ENCODE measurements around the gene SLC25A21. TPM values are rescaled to one million over a fixed set of nuclear protein-coding genes. Genes with fewer than 3 reads are reported as not detected.

The SLC25A21 gene
- total and polyA plus RNA-seq, 10 of the 15 experiments (the other 5 are each of a cell fraction or from before 2014, with no cell fraction given), result 0.06 to 0.72 (median 0.17) TPM; not detected in 3

DNA sequence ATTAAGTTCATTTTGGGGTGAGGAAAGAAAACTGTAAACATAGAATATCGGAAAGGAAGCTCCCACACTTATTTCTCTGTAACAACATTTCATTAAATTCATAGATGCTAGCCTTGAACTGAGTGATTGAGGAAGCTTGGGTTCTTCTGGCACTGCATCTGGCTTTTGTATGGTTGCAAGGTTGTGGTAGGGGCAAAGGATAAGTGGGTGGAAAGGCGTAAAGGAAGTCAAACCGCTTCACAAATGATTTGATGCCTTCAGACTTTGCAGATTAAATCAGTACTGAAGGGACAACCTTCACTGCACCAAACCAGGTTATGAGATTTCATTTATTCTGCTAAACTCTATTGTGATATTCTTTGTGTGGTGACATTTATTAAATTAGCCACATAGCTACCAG is 538.8 kb downstream of the SLC25A21 start:
- H2AFZ ChIP-seq (ENCODE audit: control insufficient read depth, low read depth, low read length), result no peak overlapping the region
- no peak for ATAC-seq
- H3K27ac ChIP-seq (ENCODE audit: control insufficient read depth, insufficient read depth), result no peak overlapping the region
- H3K79me2 ChIP-seq (ENCODE audit: control insufficient read depth, insufficient read depth, low read length), result no peaks in the 10 kb centered on the region
- ChIA-PET POLR2A (no interaction called here), CTCF (no interaction called here), RAD21 (ENCODE audit: unreplicated experiment) (no interaction called here), SMC1A (ENCODE audit: uncharacterized antibody, unreplicated experiment) (no interaction called here)
- H3K9ac ChIP-seq (ENCODE audit: control insufficient read depth, insufficient read depth, low read length), result no peak overlapping the region
- WGBS (ENCODE audit: insufficient coverage, insufficient replicate concordance, low lambda C conversion rate, missing lambda C conversion rate), result 38% methylated on average over 3 of the region's 3 CpGs
- no peak overlapping the region for H3K4me2 ChIP-seq (ENCODE audit: control insufficient read depth, insufficient read depth)
- no peak for FAIRE-seq
- no peaks in the 10 kb centered on the region for H3K36me3 ChIP-seq (ENCODE audit: control insufficient read depth in 2 of 2, insufficient read depth in 2 of 2, low read length in 1 of 2)
- intact Hi-C loops (cut with micrococcal nuclease; ENCODE audit: unreplicated experiment), result no loop called here
- no peaks in the 10 kb centered on the region for H3K27me3 ChIP-seq (replicated peaks in 1 of 2; ENCODE audit: control insufficient read depth in 2 of 2, insufficient read depth in 2 of 2, low read length in 1 of 2)
- BruUV-seq (replicated peaks), result no TSS peak
- no peaks in the 10 kb centered on the region; the same call in 2 of the 3 replicates for H3K9me3 ChIP-seq (replicated peaks; ENCODE audit: control insufficient read depth, insufficient read depth, low read length)
- no peaks in the 10 kb centered on the region for H3K4me1 ChIP-seq (ENCODE audit: control insufficient read depth, insufficient read depth, low read length)
- no peak overlapping the region for H3K4me3 ChIP-seq
- DNase-seq (ENCODE audit: low read depth, low spot score), result no peak
- H4K20me1 ChIP-seq (ENCODE audit: control insufficient read depth, insufficient read depth), result no peaks in the 10 kb centered on the region
- in situ Hi-C loops (cut with MboI), result no loop called here
- TF ChIP-seq TARDBP (IDR thresholded peaks at IDR 0.05; ENCODE audit: borderline replicate concordance) (no peak), STAT3 (IDR thresholded peaks at IDR 0.05; ENCODE audit: low read depth, low read length) (no peak), WRNIP1 (IDR thresholded peaks at IDR 0.05; ENCODE audit: borderline replicate concordance, low read depth, low read length) (no peak), RBBP5 (conservative IDR thresholded peaks at IDR 0.05) (no peak), MEF2A (IDR thresholded peaks at IDR 0.05; ENCODE audit: insufficient read depth, low read depth, low read length) (no peak), GATAD2B (conservative IDR thresholded peaks at IDR 0.05; ENCODE audit: low read depth) (no peak), CREB1 (IDR thresholded peaks at IDR 0.05; ENCODE audit: low read depth) (no peak), ZZZ3 (IDR thresholded peaks at IDR 0.05; ENCODE audit: control insufficient read depth, insufficient read length, low read depth) (no peak), BACH1 (IDR thresholded peaks at IDR 0.05; ENCODE audit: borderline replicate concordance) (no peak), STAT1 (conservative IDR thresholded peaks at IDR 0.05) (no peak), IKZF1 (conservative IDR thresholded peaks at IDR 0.05) (no peak)
- TF ChIP-seq, protein P1, sequence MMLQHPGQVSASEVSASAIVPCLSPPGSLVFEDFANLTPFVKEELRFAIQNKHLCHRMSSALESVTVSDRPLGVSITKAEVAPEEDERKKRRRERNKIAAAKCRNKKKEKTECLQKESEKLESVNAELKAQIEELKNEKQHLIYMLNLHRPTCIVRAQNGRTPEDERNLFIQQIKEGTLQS (IDR thresholded peaks at IDR 0.05; ENCODE audit: borderline replicate concordance, extremely low read depth, low read depth, low read length), result no peak
- TF ChIP-seq, protein P2, sequence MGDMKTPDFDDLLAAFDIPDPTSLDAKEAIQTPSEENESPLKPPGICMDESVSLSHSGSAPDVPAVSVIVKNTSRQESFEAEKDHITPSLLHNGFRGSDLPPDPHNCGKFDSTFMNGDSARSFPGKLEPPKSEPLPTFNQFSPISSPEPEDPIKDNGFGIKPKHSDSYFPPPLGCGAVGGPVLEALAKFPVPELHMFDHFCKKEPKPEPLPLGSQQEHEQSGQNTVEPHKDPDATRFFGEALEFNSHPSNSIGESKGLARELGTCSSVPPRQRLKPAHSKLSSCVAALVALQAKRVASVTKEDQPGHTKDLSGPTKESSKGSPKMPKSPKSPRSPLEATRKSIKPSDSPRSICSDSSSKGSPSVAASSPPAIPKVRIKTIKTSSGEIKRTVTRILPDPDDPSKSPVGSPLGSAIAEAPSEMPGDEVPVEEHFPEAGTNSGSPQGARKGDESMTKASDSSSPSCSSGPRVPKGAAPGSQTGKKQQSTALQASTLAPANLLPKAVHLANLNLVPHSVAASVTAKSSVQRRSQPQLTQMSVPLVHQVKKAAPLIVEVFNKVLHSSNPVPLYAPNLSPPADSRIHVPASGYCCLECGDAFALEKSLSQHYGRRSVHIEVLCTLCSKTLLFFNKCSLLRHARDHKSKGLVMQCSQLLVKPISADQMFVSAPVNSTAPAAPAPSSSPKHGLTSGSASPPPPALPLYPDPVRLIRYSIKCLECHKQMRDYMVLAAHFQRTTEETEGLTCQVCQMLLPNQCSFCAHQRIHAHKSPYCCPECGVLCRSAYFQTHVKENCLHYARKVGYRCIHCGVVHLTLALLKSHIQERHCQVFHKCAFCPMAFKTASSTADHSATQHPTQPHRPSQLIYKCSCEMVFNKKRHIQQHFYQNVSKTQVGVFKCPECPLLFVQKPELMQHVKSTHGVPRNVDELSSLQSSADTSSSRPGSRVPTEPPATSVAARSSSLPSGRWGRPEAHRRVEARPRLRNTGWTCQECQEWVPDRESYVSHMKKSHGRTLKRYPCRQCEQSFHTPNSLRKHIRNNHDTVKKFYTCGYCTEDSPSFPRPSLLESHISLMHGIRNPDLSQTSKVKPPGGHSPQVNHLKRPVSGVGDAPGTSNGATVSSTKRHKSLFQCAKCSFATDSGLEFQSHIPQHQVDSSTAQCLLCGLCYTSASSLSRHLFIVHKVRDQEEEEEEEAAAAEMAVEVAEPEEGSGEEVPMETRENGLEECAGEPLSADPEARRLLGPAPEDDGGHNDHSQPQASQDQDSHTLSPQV (IDR thresholded peaks at IDR 0.05), result no peak
- TF ChIP-seq, protein P3, sequence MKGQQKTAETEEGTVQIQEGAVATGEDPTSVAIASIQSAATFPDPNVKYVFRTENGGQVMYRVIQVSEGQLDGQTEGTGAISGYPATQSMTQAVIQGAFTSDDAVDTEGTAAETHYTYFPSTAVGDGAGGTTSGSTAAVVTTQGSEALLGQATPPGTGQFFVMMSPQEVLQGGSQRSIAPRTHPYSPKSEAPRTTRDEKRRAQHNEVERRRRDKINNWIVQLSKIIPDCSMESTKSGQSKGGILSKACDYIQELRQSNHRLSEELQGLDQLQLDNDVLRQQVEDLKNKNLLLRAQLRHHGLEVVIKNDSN (IDR thresholded peaks at IDR 0.05; ENCODE audit: borderline replicate concordance, extremely low read length, insufficient read depth, low read depth, low read length), result no peak
- TF ChIP-seq, protein P4, sequence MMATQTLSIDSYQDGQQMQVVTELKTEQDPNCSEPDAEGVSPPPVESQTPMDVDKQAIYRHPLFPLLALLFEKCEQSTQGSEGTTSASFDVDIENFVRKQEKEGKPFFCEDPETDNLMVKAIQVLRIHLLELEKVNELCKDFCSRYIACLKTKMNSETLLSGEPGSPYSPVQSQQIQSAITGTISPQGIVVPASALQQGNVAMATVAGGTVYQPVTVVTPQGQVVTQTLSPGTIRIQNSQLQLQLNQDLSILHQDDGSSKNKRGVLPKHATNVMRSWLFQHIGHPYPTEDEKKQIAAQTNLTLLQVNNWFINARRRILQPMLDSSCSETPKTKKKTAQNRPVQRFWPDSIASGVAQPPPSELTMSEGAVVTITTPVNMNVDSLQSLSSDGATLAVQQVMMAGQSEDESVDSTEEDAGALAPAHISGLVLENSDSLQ (IDR thresholded peaks at IDR 0.05), result no peak
- TF ChIP-seq, protein P5, sequence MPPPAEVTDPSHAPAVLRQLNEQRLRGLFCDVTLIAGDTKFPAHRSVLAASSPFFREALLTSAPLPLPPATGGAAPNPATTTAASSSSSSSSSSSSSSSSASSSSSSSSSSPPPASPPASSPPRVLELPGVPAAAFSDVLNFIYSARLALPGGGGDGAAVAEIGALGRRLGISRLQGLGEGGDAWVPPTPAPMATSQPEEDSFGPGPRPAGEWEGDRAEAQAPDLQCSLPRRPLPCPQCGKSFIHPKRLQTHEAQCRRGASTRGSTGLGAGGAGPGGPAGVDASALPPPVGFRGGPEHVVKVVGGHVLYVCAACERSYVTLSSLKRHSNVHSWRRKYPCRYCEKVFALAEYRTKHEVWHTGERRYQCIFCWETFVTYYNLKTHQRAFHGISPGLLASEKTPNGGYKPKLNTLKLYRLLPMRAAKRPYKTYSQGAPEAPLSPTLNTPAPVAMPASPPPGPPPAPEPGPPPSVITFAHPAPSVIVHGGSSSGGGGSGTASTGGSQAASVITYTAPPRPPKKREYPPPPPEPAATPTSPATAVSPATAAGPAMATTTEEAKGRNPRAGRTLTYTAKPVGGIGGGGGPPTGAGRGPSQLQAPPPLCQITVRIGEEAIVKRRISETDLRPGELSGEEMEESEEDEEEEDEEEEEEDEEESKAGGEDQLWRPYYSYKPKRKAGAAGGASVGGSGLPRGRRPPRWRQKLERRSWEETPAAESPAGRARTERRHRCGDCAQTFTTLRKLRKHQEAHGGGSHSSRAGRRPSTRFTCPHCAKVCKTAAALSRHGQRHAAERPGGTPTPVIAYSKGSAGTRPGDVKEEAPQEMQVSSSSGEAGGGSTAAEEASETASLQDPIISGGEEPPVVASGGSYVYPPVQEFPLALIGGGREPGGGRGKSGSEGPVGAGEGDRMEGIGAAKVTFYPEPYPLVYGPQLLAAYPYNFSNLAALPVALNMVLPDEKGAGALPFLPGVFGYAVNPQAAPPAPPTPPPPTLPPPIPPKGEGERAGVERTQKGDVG (CRISPR knock-in tag; IDR thresholded peaks at IDR 0.05), result no peak

All from GM12878 (cell line).